Measurements from ENCODE around the gene RAB3B. TPM values are rescaled to one million over a fixed set of nuclear protein-coding genes. Genes with fewer than 3 reads are reported as not detected.
A peak's percentile ranks its signal among the peaks of the same experiment; 100 is the strongest.

The RAB3B gene
- total RNA-seq, 6 donors from 2014 or later, result under 0.01 to 1.2 (median 0.12) TPM; not detected in 2

DNA sequence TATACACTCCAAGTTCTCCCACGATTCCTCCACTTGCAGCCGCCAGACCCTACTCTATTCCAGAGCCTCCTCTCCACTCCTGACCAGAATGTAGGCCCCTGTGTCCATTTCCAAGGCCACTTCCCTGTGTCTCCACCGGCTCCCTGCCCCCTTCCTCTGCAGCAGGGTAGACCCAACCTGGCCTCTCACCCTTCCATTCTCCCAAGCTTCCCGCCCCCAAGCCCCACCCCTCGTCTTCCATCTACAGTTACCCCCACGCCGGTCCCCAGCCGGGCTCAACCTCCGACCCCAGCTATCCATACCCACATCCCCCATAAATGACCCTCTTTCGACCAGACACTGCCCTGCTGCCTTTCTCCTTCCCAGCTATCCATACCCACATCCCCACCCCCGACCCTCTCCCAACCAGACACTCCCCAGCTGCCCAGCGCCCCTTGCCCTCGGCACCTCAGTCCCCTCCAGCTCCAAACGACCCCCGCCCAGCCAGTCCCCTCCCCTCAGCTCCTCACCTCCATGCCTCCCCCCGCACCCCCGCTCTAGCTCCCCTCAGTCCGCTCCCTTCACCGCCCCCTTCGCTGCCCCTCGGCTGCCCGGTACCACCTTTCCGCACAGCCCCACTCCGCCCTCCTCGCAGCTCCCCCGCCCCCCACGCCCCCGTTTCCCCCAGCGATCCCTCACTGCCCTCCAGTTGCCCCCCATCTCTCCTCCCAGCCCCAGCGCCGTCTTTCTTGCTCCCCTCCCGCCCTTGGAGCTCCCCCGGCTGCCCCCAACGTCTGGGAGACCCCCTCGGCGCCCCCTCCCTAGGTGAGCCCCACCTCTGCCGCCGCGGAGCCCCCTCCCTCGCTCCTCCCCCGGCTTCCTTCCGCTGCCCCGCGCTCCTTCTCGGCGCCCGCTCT, 670 bp downstream of the RAB3B start:
- no peak for DNase-seq
- no peak for ATAC-seq (ENCODE audit: low FRiP score in 2 of 2)

DNA sequence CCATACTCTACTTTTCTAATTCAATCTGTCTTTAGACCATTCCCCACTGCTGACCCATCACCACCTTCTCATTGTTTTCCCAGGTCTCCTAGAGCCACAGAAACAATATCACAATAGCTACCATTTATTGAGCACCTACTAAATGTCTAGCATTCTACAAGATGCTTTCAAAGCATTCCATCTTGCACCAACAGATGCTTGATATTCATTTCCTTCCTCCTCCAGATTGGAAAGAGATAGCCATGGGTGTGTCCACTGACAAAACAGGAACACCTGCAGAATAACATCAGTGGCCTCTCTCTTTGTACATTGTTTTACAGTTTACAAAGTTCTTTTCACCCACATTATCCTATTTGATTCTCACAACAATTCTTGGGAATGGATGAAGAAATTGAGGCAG, 2.2 kb downstream of the RAB3B start:
- Histone ChIP-seq H3K27ac (no peak overlapping the region), H3K36me3 (no peaks in the 10 kb centered on the region), H3K27me3 (peaks cover 0 to 33% (median 17%) of the 10 kb centered on the region in 4 donors), H3K4me3 (no peak overlapping the region), H3K4me1 (peaks cover 6 to 8% (median 7%) of the 10 kb centered on the region in 4 donors), H3K9me3 (no peaks in the 10 kb centered on the region)
- TF ChIP-seq, protein P1, sequence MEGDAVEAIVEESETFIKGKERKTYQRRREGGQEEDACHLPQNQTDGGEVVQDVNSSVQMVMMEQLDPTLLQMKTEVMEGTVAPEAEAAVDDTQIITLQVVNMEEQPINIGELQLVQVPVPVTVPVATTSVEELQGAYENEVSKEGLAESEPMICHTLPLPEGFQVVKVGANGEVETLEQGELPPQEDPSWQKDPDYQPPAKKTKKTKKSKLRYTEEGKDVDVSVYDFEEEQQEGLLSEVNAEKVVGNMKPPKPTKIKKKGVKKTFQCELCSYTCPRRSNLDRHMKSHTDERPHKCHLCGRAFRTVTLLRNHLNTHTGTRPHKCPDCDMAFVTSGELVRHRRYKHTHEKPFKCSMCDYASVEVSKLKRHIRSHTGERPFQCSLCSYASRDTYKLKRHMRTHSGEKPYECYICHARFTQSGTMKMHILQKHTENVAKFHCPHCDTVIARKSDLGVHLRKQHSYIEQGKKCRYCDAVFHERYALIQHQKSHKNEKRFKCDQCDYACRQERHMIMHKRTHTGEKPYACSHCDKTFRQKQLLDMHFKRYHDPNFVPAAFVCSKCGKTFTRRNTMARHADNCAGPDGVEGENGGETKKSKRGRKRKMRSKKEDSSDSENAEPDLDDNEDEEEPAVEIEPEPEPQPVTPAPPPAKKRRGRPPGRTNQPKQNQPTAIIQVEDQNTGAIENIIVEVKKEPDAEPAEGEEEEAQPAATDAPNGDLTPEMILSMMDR (IDR thresholded peaks at IDR 0.05), result no peak
- TF ChIP-seq POLR2A (IDR thresholded peaks at IDR 0.05), result no peak
- no peak for TF ChIP-seq POLR2AphosphoS5 (IDR thresholded peaks at IDR 0.05)
- TF ChIP-seq EP300 (IDR thresholded peaks at IDR 0.05), result no peak
- DNase-seq (no peak), ATAC-seq (ENCODE audit: low FRiP score in 2 of 2) (no peak)

More for the DNA sequence above, 670 bp downstream of the RAB3B start:
- H3K27ac ChIP-seq, result no peak overlapping the region
- H3K9me3 ChIP-seq, result no peaks in the 10 kb centered on the region
- WGBS, 2 donors, result 23 to 36% methylated on average over 13 to 21 of the region's 47 CpGs
- TF ChIP-seq, protein P1 (IDR thresholded peaks at IDR 0.05), result no peak
- TF ChIP-seq EP300 (IDR thresholded peaks at IDR 0.05), result no peak
- TF ChIP-seq POLR2AphosphoS5 (IDR thresholded peaks at IDR 0.05), result no peak
- no peak for TF ChIP-seq POLR2A (IDR thresholded peaks at IDR 0.05)
- peaks cover 0 to 33% (median 17%) of the 10 kb centered on the region in 4 donors for H3K27me3 ChIP-seq
- H3K36me3 ChIP-seq, result no peaks in the 10 kb centered on the region
- H3K4me3 ChIP-seq, result peak overlapping the region; percentile 20 to 56 (median 44)
- peaks cover 6 to 8% (median 7%) of the 10 kb centered on the region in 4 donors for H3K4me1 ChIP-seq

DNA sequence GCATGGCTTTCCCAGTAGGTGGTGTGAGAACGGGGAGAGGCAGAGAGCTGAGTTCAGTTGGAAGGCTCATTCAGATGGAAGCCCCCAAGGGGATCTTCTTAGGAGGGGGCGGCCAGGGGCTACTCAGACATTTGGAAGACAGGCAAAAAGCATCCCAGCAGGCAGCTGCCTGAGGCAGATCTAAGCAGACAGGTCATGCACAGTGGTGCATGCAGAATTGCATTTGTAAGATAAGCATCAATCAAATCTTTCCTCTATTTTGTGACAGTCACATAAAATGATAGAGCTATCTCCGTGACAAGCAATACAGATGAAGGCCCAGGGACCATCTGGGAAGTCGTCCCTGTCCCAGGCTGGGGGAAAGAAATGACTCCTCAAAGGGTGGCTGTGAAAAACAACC, 3.8 kb downstream of the RAB3B start:
- Histone ChIP-seq H3K4me3 (no peak overlapping the region), H3K36me3 (no peaks in the 10 kb centered on the region), H3K27ac (no peak overlapping the region), H3K4me1 (peaks cover 6 to 8% (median 7%) of the 10 kb centered on the region in 4 donors), H3K9me3 (no peaks in the 10 kb centered on the region), H3K27me3 (peaks cover 0 to 22% (median 16%) of the 10 kb centered on the region in 4 donors)
- no peak for DNase-seq
- WGBS, 2 donors, result 78 to 82% methylated on average over 4 of the region's 4 CpGs
- no peak for ATAC-seq (ENCODE audit: low FRiP score in 2 of 2)
- TF ChIP-seq, protein P1 (IDR thresholded peaks at IDR 0.05), result no peak
- TF ChIP-seq POLR2AphosphoS5 (IDR thresholded peaks at IDR 0.05), result no peak
- TF ChIP-seq EP300 (IDR thresholded peaks at IDR 0.05), result no peak
- TF ChIP-seq POLR2A (IDR thresholded peaks at IDR 0.05), result no peak

DNA sequence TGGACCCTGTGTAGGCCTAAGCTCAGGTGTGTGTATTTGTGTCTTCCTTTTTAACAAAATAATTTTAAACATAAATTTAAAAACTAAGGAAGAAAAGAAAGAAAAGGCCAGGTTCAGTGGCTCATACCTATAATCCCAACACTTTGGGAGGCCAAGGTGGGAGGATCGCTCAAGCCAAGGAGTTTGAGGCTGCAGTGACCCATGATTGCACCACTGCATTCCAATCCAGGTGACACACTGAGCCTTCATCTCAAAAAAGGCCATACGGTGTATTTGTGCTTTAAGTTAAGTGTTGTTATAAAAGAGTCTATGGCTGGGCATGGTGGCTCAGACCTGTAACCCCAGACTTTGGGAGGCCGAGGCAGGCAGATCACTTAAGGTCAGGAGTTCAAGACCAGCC, 8.3 kb downstream of the RAB3B start:
- whole genome bisulfite sequencing, 2 donors, result 95 to 100% methylated on average over 2 to 3 of the region's 3 CpGs
- ATAC-seq (ENCODE audit: low FRiP score in 2 of 2) (no peak), DNase-seq (no peak)
- no peak overlapping the region for H3K4me3 ChIP-seq
- H3K4me1 ChIP-seq, result no peaks in the 10 kb centered on the region
- H3K9me3 ChIP-seq, result no peaks in the 10 kb centered on the region
- no peaks in the 10 kb centered on the region for H3K27me3 ChIP-seq
- TF ChIP-seq, protein P1 (IDR thresholded peaks at IDR 0.05), result no peak
- TF ChIP-seq POLR2AphosphoS5 (IDR thresholded peaks at IDR 0.05), result no peak
- TF ChIP-seq POLR2A (IDR thresholded peaks at IDR 0.05), result no peak
- TF ChIP-seq EP300 (IDR thresholded peaks at IDR 0.05), result no peak
- H3K36me3 ChIP-seq, result no peaks in the 10 kb centered on the region
- H3K27ac ChIP-seq, result no peak overlapping the region

All from upper lobe of left lung (tissue), 6 donors.